ENCODE measurements around the gene UNC5C.

UNC5C gene

DNA sequence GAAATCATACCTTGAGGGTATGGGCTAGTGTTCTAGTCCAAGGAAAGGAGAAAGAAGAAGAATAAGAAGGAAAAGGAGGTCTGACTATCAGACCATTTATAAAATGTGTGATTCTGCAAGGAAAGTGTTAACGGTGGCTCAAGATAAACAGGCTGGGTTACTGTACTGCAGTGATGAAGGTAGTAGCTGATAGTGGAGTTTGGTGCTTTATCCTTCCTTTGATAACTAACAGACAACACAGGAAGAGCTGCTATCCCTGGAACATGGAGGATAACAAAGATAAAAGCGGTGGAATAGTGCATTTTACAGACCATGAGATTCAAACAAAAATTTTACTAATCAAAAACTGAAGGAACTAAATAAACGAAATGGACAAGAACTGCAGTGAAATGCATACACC, 2.6 kb downstream of the UNC5C start:
- DNase-seq, result no peak

DNA sequence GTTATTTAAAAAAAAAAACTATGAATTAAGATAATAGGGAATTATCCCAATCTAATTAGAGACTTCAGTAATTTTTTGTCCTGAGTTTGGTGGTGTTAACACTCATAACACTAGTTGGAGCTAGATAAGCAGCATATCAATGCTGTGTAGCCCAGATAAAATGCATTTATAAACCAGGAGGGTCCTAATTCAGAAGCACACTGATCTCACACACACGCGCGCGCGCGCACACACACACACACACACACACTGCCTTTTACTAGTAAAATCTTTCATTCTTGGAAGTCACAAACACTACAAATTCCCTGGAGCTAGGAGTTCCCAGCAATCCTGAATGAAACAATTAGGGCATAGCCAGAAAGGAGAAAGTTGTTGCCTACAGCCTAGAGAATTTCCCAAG, 3.2 kb downstream of the UNC5C start:
- DNase-seq, result no peak

DNA sequence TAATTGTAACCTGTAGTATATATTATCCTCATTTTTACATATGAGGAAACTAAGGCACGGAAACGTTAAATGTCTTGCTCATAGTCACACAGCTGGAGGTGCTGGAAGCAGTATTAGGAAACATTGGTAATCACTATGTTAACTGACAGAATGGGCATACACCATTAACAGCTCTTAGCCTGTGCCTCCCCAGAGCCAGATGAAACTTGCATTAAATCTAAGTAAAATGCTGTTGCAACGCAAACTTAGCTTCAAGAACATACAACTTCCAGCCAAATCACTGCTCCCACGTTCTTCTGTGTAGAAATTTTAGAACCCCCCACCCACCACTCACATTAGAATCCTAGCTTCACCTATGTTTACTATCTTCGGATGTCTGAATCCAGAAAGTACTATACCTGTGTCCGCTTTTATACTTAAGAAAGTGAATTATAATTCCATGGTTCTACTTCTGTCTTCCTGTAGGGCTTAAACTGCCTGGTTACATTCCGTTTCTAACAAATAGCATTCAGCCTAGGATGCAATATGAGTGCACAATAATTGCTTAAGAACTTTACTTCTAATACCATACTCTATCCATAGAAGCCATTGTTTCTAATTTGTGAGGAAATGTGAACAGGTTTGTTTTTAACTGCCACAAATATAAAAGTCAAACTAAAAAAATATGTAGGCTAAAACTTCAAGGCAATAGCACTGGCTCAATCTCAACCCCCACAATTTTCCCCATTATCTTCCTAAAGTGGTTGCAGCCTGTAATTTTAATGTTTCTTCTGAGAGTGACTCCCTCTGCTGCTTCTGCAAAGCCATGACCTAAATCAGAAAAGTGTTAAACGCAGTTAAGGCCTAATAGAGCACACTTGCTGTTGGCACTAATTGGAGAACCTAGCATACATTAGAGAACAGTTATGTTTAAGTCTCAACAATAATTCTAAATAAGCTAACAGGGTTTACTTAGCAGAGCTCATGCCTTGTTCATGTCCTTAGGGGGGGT, 4.4 kb downstream of the UNC5C start:
- no peak for DNase-seq

DNA sequence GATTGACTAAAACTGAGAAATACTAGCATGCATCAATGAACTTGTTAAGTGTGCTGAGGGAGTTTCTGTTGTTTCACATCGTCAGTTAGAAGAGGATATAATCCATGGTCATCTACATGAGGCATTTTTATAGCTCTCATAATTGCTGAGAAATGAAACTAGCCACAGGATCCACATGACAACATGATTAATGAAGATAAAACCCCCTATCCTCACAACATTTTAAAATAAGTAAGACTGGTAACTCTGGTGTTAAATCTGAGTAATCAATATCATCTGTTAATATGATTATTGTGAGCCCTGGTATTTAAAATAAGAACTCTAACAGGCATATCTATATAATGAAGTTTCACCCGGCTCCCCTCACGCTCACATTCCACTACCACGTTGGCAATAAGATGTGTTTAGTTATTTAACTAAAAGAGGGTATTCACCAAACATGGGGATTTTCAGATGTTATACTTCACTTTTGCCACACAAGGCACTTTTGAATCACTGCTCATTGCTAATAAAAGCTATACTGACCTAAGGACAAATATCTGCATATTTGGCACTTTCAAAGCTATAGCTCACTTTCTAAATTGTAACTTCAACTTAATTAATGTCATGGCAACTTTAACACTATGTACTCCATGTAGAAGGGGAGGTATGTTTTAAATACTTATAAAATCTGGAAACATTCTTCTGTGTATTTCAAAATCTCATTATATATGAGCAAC, 6.7 kb downstream of the UNC5C start:
- DNase-seq, result no peak

DNA sequence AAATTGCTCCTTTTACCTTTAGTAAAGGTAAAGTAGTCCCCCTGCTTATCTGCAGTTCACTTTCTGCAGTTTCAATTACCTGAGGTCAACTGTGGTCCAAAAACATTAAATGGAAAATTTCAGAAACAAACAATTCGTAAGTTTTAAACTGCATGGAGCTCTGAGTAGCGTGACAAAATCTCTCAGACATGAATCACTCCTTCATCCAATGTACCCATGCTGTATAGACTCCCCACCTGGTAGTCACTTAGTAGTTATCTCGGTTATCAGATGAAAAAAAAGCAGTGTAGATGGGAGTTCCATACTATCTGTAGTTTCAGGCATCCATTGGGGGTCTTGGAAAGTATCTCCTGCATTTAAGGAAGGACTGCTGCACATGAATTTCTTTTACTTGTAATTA, 7.7 kb downstream of the UNC5C start:
- DNase-seq, result no peak

DNA sequence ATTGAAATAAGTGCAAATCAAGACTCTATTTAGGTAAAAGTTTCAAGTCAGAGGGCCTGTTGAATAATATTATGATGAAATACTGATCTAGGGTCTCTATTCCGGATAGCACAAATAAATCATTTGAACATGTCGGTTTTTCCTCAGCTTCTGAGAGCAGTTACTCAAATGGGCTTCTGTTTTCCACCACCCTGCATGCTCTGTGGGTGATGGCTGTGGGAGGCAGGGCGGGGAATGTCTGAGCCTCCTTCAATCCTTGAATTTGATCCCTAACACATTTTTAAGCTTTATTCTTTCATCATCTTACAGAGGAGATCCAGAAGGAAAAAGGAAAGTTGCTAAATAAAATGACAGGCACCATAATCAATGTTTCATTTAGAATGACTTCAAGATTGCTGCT, 8.5 kb downstream of the UNC5C start:
- no peak for DNase-seq

DNA sequence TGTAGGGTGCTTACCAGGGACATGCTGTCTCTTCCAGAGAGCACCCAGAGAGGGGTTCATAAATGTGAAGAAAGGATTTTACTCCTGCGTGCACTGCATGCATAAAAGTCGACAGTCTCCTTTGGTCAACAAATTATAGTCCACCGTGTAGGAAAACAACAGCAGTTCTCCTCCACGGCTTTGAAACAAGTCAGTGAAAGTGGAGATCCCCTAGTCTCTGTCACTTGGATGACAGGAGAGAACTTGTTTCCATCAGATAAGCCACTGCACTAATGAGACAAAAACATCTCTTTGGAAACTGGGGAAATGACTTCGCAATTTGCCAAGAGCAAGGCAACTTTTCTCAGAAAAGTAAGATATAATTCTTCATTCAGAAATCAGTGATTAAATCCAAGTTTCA, 9.7 kb downstream of the UNC5C start:
- DNase-seq, result no peak

DNA sequence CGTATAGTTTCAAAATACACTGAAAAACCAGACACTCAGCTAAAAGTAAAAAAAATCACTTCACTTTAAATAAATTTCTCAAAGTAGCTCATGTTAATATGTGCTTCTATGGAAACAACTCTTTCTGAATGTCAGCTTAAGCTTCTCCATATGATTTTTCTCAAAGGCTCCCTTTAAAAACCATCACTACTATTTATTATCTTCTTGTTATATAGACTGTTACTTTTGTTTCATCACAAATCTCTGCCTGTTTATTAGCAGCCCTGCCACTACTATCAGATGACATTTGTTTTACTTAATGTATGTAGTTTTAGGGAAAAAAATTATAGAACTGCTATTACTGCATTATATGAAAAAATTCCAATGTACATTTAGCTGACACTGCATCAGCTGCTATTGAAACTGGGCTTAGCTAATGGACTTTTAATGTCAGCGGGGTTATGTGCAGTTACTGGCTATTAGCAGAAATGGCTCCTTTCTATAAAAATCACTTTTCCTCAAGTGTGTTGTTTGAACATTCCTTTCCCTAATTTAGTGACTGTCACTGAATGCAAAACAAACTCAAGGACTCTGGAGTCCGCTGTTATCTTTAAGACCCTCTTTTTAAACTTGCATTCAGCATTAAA, 10.8 kb downstream of the UNC5C start:
- no peak for DNase-seq

DNA sequence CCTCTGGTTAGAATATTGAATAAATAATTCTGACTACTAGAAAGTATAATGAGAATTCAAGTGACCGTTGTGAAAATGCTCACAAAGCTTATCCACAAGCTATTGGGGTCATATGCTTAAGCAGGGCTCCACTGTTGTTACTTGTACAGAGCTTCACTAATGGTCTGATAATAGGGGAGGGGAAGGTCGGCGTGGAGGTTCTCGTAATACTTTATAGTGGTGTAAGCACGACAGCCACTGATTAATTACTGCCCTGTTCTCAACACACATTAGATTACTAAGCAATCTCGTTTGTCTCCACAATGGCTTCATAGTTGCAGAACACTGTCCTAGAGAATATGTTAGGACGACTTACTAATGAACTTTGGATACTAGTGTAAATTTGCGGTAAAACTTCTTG, 11.6 kb downstream of the UNC5C start:
- DNase-seq, result no peak

DNA sequence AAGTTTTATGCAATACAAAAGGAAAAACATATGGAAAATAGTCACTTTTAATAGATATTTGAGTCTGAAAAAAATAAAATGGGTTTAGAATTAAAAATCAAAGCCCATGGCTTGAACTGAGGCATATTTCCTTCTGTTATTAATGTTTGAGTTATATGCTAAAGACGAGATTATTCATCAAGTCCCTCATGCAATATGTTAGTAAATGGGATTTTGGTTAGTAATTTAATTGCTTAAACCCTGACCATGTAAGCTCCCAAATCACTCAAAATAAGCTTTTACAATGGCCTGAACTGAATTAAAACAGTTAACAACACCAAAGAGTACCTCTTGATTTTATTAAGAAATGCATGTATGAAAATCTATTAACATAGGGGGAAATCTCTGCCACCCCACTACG, 12.1 kb downstream of the UNC5C start:
- no peak for DNase-seq

DNA sequence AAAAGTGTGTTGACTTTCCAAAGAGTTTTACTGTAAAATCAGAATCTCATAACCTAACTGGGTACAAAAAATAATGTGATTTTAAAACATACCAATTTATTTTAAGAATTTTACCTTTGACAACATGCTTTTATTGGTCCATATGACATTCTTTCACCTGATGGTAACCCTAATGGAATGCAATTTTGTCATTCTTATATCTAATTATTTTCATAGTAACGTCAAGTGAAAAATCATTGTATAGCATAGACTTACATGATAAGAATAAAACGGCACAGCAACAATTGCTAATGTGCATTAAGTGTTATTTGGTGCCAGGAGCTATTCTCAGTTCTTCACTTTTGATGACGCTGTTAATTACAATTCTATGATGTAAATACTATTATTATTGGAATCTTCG, 13.6 kb downstream of the UNC5C start:
- DNase-seq, result no peak

DNA sequence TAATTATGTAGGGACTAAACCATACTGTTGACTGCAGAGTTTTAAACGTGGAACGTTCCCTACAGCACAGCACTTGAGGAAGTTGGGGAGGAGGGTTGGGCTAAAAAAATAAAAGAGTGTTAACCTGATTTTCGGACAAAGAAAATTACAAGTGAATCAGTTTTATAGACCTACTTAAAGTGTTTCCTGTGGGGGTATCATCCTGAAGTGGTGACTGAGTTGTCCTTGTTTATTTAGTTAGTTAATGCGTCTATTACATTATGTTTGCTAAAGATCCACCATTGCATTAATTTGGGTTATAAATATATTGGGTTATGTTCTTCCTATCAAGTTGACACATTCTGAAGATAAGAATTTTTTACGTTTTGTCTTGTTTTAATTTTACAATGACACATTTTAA, 14.7 kb downstream of the UNC5C start:
- no peak for DNase-seq

DNA sequence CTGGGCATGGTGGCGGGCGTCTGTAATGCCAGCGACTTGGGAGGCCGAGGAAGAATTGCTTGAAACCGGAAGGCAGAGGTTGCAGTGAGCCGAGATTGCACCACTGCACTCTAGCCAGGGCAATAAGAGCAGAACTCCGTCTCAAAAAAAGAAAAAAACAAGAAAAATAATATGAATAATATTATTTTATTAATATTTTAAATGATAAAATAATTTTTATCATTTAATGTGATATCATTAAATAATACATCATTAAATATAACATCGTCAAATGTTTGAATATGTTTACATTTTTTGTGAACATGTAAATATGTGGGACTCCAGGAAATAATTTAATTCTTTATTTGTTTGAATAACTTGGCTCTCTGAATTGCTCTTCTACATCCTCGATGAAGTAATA, 15.5 kb downstream of the UNC5C start:
- no peak for DNase-seq

DNA sequence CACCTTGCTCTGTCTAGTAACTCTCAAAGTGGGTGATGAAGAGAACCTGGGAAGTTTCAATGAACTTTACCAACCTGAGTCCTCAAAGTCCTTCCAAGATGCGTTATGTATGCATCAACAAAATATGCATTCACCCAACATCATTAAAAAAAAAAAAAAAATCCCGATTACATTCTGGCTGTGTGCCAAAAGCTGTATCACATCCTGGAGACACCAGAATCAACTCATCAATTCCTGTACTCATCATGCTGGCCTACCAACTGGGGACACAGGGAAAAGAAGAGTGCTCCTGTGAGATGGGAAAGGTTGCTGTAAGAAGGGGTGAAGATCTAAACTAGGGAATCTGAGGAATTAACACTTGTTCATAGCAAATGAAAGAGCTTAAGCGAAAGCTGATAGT, 16.5 kb downstream of the UNC5C start:
- no peak for DNase-seq

DNA sequence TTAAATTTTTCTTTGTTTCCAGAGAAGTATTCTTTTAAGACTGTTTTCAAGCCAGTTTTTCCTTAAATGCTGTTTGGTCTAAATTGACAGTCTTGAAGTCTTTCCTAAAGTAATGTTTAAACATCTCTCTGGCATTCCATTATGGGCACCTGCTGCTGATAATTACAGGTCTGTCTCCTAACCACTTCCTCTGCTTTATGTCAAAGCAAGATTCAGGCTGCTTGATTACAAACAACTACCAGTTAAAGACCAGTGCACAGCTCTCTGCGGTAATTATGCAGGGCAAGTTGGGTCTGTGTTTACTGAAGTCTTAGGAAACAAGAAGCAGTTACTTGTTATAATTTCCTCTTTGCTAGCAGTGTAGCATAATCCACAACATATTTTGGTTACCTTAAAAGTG, 17.6 kb downstream of the UNC5C start:
- no peak for DNase-seq

DNA sequence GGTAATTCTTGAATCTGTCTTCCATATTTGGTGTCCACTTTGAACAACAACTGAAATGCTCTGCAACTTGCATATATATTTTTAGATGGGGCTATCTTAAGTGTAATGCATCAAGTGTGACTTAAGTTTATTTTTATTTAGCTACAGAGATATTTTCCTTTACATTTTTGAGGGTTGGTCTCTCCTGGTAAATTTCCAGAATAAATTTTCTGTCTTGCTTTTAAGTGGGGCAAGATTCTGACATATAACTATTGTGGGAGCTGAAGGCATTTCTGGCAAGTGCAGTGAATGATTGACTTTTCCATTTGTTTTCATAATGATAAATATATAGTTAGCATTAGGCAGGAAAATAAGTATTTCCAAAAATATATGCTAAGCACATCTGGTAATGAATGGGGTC, 18.8 kb downstream of the UNC5C start:
- DNase-seq, result no peak

DNA sequence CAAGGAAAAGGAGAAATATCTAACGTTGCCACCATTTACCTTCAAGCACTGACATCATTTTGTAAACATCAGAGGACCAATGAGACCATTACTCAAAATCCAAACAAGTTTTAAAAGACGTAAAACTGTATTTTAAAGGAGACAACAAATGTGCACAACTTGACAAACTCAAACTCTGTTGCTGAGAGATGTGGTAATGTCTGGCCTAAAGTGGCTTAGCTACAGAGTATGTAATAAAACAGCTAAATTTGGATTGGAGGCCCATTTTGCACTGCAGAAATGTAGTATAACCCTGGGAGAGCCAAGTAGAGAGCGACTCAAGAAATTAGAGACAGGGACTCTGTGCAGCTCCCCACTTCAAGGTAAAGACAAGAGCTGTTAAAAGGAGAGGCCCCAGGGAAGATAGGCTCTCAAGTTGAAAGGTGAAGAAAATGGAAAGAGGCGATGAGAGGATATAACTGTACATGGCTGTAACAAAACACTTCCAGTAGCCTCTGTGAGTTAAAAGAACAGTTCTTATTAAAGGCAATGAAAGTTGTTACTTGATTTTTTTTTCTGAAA, 20.3 kb downstream of the UNC5C start:
- no peak for DNase-seq

DNA sequence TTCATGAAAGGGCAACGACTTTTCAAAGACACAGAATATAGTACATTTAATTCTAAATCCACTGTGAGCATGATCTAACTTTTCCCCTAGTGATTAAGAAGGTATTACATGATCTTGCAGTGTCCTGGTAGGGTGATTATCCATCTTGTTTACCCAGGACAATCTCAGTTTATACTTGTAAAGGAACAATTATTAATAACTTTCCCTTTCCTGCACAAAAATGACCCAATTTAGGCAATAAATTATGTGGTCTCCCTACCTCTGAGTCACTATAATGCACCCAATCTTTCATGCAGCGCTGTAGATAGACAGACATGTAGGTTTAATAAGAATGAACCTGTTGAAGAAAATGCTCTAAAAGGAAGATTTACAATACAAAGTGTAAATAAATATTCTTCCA, 22.7 kb downstream of the UNC5C start:
- no peak for DNase-seq

DNA sequence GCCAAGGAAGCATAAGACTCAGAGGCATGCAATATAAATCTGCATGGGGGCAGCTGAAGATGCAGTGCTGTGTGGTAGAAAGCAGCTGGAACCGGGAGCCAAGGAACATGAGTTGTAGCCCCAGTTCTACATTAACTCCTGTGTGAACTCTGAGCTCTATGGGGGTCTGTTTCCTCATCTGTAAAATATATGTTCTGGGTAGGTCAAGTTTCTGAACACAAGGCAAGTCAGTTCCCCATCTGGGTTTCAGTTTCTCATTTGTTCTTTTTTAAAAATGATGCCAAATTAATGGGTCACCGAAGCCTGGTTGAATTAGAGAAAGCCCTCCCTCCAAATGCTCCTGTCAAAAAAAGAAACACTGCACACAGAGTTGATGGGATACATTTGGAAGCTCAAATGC, 24.0 kb downstream of the UNC5C start:
- no peak for DNase-seq

DNA sequence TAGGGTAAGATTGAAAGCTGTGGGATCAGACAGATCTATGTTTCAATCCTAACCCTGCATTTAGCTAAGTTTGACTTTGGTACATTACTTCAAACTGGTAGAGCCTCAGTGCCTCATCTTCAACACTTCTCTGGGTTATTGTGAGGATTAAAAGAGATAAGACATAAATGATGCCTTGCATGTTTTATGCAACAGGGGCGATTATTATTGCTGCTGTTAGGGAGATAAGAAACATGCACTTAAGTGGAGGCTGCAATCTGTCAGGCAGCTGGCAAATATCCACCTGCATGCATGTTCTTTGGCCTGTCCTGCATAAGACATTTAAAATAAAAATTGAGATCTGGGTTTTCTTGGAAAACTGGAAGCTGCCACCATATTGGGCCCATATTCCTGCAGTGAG, 24.6 kb downstream of the UNC5C start:
- DNase-seq, result no peak

DNA sequence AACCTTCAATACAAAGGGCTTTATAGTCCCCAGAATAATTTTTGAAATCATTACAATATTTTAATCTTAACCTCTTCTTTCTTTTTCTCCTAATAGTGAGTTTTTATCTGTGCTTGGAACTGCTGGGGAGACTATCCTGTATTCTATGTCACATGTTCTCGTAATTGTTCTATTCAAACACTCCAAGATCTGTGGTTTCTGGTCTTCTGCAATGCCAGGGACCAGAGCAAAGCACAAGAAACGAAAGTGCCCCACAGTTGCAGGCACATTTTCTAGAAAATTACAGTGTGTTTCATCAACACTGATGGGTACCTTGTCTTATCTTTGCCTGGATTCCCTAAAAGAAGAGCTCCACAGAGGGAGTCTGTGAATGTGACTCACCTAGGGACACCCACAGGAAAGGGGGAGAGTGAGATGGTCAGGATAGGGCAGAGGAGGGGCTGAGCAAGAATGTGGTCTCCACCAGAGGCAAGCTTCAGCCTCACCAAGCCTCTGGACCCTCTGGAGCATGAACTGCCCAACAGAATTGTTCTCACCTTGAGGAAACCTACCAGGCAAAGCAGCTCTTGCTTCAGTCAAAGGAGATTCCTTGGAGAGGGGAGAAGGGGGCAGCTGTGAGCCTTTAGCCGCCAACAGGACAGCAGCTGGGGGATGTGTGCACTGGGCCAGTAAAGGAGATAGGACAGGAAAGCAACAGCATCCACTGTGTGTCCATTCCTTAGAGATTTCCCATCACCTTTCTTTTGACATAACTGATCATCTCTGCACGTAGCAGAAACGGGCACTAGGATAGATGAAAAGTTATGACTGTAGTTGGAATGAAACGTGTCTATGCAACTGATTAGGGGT, 25.9 kb downstream of the UNC5C start:
- DNase-seq, result no peak

DNA sequence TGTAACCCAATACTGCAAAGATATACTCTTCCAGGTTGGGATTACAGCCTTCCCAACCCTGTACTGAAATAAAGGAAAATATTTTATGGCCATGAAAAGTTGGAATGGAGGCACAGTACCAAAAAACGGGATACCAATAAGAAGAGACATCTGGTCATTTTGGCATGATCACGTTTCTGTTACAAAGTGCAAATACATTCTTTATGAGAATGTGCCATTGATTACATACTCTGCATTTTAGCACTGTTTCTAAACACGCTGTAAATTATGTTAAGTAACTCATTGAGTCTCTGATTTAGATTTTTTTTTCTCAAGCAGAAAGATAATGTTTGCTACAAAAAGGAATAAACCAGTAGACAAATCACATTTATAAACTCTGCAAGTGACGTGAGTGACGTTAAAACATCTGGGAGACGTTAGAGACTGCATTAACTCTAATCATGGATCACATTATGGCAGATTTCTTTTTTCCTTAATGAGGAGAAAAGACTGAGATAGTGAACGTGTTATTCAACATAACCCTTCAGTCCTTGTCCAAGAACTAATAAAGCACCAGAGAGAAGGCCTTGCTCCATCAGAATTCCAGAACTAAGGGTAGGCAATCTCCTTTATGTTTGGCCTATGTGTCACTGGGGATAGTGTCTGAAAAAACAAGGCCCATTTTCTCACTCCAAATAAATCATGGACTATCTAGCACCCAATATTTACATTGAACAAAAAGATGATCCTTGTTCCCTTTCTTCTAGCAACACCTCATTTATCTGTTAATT, 31.0 kb downstream of the UNC5C start:
- DNase-seq, result no peak

Measured in activated CD4-positive, alpha-beta T cell treated with anti-CD3 and anti-CD28 coated beads for 4 hours (primary cell).